Hepatocyte (in vitro differentiated cells): ENCODE data around the gene TOX4. TPM values are rescaled to one million over a fixed set of nuclear protein-coding genes. Genes with fewer than 3 reads are reported as not detected.

Experiments
- DNase-seq: peaks from one replicate; pipeline ENCODE4 v3.0.0-alpha.2; 2016; ENCODE audit warnings: low spot score
- H2AFZ ChIP-seq: fragments of 200-600 bp; sonication (generic); 2 replicates; pipeline ENCODE4 v1.6.0; 2016; ENCODE audit warnings: antibody characterized with exemption, mild to moderate bottlenecking
- H3K27ac ChIP-seq: fragments of 200-600 bp; sonication (generic); 2 replicates; pipeline ENCODE4 v1.5.1; 2016; ENCODE audit warnings: mild to moderate bottlenecking
- H3K27me3 ChIP-seq: fragments of 200-600 bp; sonication (generic); 2 replicates; pipeline ENCODE4 v1.6.1; 2016
- H3K36me3 ChIP-seq: fragments of 200-600 bp; sonication (generic); replicated peaks from 2 replicates; pipeline ENCODE4 v1.5.1; 2016; ENCODE audit warnings: low read depth; ENCODE audit not compliant: insufficient read depth
- H3K4me1 ChIP-seq: fragments of 200-600 bp; sonication (generic); 2 replicates; pipeline ENCODE4 v1.5.1; 2016; ENCODE audit warnings: mild to moderate bottlenecking, moderate library complexity; ENCODE audit not compliant: insufficient read depth
- H3K4me2 ChIP-seq: fragments of 200-600 bp; sonication (generic); 2 replicates; pipeline ENCODE4 v1.6.0; 2016
- H3K4me3 ChIP-seq: fragments of 200-600 bp; sonication (generic); 2 replicates; pipeline ENCODE4 v1.5.1; 2016; ENCODE audit warnings: mild to moderate bottlenecking
- H3K79me2 ChIP-seq: fragments of 200-600 bp; sonication (generic); 2 replicates; pipeline ENCODE4 v1.6.0; 2017; ENCODE audit warnings: mild to moderate bottlenecking
- H3K9me2 ChIP-seq: fragments of 200-600 bp; sonication (generic); replicated peaks from 2 replicates; pipeline ENCODE4 v1.6.0; 2017; ENCODE audit warnings: mild to moderate bottlenecking; ENCODE audit not compliant: insufficient read depth
- H3K9me3 ChIP-seq: fragments of 200-600 bp; sonication (generic); 2 replicates; pipeline ENCODE4 v1.5.1; 2016; ENCODE audit warnings: low read depth, mild to moderate bottlenecking
- H4K20me1 ChIP-seq: fragments of 200-600 bp; sonication (generic); 2 replicates; pipeline ENCODE4 v1.6.0; 2016; ENCODE audit warnings: mild to moderate bottlenecking; ENCODE audit not compliant: insufficient read depth, poor library complexity, severe bottlenecking
- EZH2 ChIP-seq: fragments of 200-600 bp; sonication (generic); IDR thresholded peaks from 2 replicates; pipeline ENCODE4 v1.6.1; 2016; ENCODE audit warnings: antibody characterized with exemption, mild to moderate bottlenecking, borderline replicate concordance
- EZH2phosphoT487 ChIP-seq: fragments of 200-600 bp; sonication (generic); IDR thresholded peaks from one replicate; pipeline ENCODE4 v1.6.1; 2018; ENCODE audit warnings: antibody characterized with exemption, mild to moderate bottlenecking, low read depth, moderate library complexity; ENCODE audit not compliant: unreplicated experiment, severe bottlenecking
- WGBS: methylation state at CpG from one replicate; pipeline ENCODE4 v1.1.6; 2016; ENCODE audit warnings: low lambda C conversion rate; ENCODE audit errors: missing lambda C conversion rate; 5-methylcytosine and 5-hydroxymethylcytosine counted together
- polyA plus RNA-seq: library from polyadenylated mRNA; unstranded; fragments of >200 nt; fragmentation: Nextera tagmentation; extraction: Ambion mirVana; gene quantifications from 2 replicates; pipeline ENCODE4 v1.2.1, GENCODE V29; 2016
- total RNA-seq: library from RNA; depleted of rRNA; stranded (reverse); fragments of >200 nt; gene quantifications from 2 replicates; pipeline ENCODE4 v1.2.3, GENCODE V29; 2014
- TF ChIP-seq, protein P1 (sequence below): fragments of 200-600 bp; sonication (generic); IDR thresholded peaks from 2 replicates; pipeline ENCODE4 v1.5.1; 2016; ENCODE audit warnings: antibody characterized with exemption, mild to moderate bottlenecking; ENCODE audit not compliant: poor library complexity

Gene TOX4
- total and polyA plus RNA-seq, 2 experiments from 2014 or later, result 42.5 to 55.5 TPM

DNA sequence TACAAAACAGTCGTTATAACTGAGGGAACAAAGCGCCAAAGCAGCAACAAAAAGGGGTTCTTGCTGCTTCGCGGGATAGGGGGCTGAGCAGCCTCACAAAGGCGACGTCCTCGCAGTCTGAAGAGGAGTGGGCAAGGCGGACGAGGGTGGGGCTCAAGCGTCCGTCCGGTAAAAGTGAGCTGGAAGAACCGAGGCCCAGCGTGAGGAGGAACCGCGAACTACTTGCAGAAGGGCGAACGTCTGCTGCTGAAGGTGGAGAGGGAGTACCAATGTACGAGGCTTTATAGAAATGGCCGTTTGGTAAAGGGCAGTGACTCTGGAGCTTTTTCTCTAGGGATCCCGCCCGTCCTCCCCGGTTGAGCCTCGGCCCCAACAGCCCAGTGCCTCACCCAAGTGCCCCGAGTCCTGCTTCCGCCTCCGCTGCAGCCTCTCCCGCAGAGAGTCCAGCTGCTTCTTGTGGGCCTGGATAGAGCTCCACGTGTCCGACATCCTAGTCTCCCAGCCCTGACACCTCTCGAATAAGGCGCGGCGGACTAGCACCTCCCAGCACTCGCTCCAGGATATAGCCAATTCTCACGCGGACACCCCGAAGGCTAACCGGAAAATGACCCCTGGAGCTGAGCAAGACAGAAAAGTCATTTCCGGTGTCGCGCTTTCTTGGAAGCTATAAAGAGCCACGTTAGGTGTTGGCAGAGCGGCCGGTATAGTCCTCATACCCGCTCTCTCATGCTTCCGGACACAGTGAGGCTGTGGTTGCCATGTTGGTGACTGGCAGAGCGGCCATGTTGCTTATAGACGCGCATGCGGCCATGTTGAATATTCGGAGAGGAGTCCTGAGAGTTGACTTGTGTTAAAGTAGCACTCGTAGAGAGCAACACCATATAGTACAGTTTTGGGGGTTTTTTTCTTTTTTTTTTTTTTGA, 34.0 kb downstream of the TOX4 start, which contains the start of gene METTL3:
METTL3 (minus strand) TSS at position 606 of the 923 bp plus-strand sequence; CDS start at position 489, 117 bp downstream.
- peak within 1 kb of the TSS; percentile 45 for H3K4me3 ChIP-seq
- H3K9me2 ChIP-seq, result no peaks in the 10 kb centered on the region
- H2AFZ ChIP-seq, result peak within 1 kb of the TSS; percentile 73
- peaks cover 46% of the 10 kb centered on the region for H3K79me2 ChIP-seq
- under 1% methylated on average over 53 of the region's 53 CpGs for WGBS
- H3K4me2 ChIP-seq, result peak within 1 kb of the TSS; percentile 78
- DNase-seq, result peak; percentile 98
- peak within 1 kb of the TSS; percentile 72 for H3K27ac ChIP-seq
- no peaks in the 10 kb centered on the region for H3K27me3 ChIP-seq
- no peaks in the 10 kb centered on the region for H3K9me3 ChIP-seq
- H3K4me1 ChIP-seq, result peaks cover 4% of the 10 kb centered on the region
- H4K20me1 ChIP-seq, result no peaks in the 10 kb centered on the region
- H3K36me3 ChIP-seq, result no peaks in the 10 kb centered on the region
- no peak for TF ChIP-seq EZH2
- TF ChIP-seq, protein P1, sequence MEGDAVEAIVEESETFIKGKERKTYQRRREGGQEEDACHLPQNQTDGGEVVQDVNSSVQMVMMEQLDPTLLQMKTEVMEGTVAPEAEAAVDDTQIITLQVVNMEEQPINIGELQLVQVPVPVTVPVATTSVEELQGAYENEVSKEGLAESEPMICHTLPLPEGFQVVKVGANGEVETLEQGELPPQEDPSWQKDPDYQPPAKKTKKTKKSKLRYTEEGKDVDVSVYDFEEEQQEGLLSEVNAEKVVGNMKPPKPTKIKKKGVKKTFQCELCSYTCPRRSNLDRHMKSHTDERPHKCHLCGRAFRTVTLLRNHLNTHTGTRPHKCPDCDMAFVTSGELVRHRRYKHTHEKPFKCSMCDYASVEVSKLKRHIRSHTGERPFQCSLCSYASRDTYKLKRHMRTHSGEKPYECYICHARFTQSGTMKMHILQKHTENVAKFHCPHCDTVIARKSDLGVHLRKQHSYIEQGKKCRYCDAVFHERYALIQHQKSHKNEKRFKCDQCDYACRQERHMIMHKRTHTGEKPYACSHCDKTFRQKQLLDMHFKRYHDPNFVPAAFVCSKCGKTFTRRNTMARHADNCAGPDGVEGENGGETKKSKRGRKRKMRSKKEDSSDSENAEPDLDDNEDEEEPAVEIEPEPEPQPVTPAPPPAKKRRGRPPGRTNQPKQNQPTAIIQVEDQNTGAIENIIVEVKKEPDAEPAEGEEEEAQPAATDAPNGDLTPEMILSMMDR, result no peak
- TF ChIP-seq EZH2phosphoT487, result no peak

DNA sequence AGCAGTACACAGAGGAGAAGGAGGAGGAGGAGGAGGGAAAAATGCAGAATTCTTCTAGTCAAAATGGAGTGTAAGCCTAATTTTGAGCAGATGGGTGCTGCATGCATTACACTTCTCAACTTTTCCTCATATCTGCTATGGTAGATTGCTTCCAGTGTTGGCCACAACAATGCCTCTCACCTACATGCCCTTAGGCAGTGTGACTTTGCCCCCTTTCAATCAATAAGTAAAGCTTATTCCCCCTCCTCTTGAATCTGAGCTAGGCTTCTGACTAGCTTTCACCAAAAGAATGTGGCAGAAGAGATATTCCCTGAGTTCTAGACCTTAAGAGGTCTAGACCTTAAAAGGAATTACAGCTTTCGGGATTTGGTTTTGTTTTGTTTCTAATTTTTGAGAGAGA, 37.3 kb downstream of the TOX4 start:
- H3K36me3 ChIP-seq, result no peaks in the 10 kb centered on the region
- H3K27ac ChIP-seq, result no peak overlapping the region
- H3K79me2 ChIP-seq, result peaks cover 14% of the 10 kb centered on the region
- no peaks in the 10 kb centered on the region for H3K9me2 ChIP-seq
- DNase-seq, result no peak
- no peak overlapping the region for H3K4me3 ChIP-seq
- no peak overlapping the region for H2AFZ ChIP-seq
- no peaks in the 10 kb centered on the region for H3K9me3 ChIP-seq
- 94% methylated on average over 1 of the region's 1 CpG for WGBS
- H3K4me2 ChIP-seq, result no peak overlapping the region
- TF ChIP-seq EZH2phosphoT487 (no peak), EZH2 (no peak)
- TF ChIP-seq, protein P1, result no peak
- no peaks in the 10 kb centered on the region for H3K27me3 ChIP-seq
- H4K20me1 ChIP-seq, result no peaks in the 10 kb centered on the region
- H3K4me1 ChIP-seq, result peaks cover 4% of the 10 kb centered on the region

DNA sequence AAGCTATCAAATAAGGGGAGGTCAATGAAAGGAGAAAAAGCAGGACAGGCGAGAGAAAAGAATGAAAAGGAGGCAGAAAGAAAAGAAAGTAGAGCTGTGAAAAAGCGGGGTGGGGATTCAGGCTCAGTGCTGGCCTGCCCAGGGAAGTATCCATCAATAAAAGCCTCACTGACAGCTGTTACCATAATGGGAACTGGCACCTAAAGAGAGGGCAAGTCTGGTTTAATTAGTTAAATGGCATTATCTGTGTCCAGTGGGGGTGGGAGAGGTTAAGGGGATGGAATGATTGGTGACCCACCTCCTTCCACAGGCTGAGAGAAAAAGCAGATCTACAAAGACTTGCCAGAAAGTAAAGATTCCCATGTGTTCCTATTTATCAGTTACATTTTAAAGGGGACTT, 41.7 kb downstream of the TOX4 start:
- no peaks in the 10 kb centered on the region for H3K36me3 ChIP-seq
- no peaks in the 10 kb centered on the region for H3K9me3 ChIP-seq
- DNase-seq, result no peak
- no peak overlapping the region for H3K4me2 ChIP-seq
- no peaks in the 10 kb centered on the region for H3K4me1 ChIP-seq
- H3K4me3 ChIP-seq, result no peak overlapping the region
- TF ChIP-seq EZH2 (no peak), EZH2phosphoT487 (no peak)
- TF ChIP-seq, protein P1, result no peak
- H3K79me2 ChIP-seq, result no peaks in the 10 kb centered on the region
- WGBS, result 83% methylated on average over 2 of the region's 2 CpGs
- no peaks in the 10 kb centered on the region for H3K9me2 ChIP-seq
- H3K27ac ChIP-seq, result no peak overlapping the region
- H3K27me3 ChIP-seq, result no peaks in the 10 kb centered on the region
- no peak overlapping the region for H2AFZ ChIP-seq
- H4K20me1 ChIP-seq, result no peaks in the 10 kb centered on the region
